Activated CD8-positive, alpha-beta memory T cell treated with anti-CD3 and anti-CD28 coated beads for 24 hours (primary cell): ENCODE measurements around the gene CPEB3.
"Not testable (repeated sequence)": the region's sequence is repeated elsewhere in the genome, so short reads cannot be mapped to it uniquely, and the experiment has no call there.

Experiments
- DNase-seq: peaks from one replicate; pipeline ENCODE4 v3.0.0-alpha.2; 2020

CPEB3 gene

GRCh38 chr10:92131275-92131820, 159.5 kb downstream of the CPEB3 start:
- DNase-seq = no peak

DNA sequence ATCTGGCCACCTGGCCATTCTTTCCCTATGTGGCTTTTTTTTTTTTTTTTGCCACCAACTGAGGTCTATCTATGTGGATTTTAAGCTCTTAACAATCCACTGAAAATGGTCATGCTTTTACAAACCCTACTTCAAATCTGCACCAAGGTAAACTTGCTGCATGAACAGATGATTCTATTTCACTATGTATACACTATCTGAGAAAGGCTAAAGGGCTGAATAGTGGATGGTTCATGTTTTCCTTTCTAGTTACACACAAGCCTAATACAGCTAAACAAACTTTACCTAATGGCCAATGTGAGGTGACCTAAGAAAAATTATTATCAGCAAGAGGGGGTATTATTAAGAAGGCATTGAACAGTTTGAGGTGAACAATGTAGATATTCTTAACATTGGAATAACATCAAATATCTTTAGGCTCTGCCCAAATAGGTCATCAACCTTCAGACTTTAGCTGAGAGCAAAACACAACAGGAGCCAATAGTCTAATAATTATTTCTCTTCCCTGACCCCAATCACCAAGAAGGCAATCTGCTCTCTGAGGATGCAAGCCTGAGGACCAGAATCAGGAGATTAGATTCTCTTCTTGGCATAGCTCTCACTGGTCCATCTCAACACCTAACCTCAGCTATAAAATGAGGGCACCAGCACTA, 160.1 kb downstream of the CPEB3 start:
- no peak for DNase-seq

DNA sequence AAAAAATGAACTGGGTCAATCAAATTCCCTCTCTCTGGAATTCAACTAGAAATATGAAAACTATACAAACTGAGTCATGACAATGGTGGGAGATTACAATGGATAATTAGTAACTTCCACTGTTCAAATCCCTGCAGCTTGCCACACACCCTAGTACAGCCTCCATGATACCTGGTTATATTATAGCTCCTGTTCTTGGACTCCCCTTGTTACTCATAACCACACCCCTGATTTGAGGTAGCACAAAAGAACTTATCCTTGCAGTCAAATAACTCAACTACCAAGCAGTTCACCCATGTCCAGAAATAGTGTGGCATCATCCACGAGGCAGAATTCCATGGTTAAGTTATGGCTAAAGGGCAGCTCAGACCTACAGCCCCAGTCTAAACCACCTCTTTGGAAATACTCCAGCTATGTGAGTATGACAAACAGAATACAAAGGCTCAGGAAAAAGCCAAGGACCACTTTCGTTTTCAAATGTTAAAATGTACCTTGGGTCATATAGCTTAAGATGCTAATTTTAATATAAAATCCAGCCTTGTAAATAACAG, 164.7 kb downstream of the CPEB3 start:
- no peak for DNase-seq

GRCh38 chr10:92125144-92125543, 165.7 kb downstream of the CPEB3 start:
- no peak for DNase-seq

- DNase-seq = no peak
Observed at GRCh38 chr10:92124616-92125143, 166.2 kb downstream of the CPEB3 start.

GRCh38 chr10:92124020-92124419, 166.9 kb downstream of the CPEB3 start:
- DNase-seq = no peak

DNA sequence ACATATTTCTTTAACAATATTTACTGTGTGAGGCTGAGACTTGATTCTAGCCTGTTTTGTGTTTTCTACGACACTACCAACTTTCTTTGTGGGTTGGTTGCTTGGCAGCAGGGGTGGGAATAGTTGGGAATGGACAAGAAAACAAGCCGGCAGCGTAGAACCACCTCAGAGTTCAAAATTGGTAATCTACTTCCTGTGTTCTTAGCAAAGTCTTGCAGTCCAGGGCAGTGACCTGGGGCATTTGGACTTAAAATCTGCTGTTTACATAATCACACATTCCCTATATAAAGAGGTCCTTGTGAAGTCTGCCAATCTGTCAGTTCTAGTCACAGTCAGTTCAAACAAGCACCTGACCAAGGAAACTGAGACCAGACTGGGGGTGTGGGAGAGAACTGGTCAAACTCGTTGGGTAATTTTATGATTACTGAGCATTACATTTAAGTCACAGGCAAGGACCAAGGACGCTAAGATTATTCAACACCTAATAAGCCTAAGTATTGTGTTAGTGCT, 167.9 kb downstream of the CPEB3 start:
- no peak for DNase-seq

- DNase-seq = no peak
Observed at GRCh38 chr10:92121686-92122492, 169.0 kb downstream of the CPEB3 start.

DNA sequence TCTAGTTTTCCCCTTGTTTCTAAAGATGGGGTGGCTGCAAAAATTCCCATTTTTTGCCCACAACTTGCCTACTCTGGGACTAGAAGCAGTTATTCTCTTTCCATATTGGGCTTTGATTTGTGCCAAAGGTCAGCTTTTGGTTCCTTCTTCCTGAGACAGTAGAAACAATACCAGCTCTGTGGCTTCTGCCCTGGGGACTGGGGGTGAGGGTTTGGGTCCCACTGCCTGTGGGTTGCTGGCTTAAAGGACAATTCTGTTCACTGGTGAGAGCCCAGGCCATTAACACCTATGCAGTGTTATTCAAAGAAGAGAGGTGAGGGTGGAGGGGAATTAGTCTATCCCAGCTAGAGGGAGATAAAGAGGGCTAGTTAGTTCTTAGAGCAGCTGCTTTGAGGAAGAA, 171.5 kb downstream of the CPEB3 start:
- DNase-seq = no peak

DNA sequence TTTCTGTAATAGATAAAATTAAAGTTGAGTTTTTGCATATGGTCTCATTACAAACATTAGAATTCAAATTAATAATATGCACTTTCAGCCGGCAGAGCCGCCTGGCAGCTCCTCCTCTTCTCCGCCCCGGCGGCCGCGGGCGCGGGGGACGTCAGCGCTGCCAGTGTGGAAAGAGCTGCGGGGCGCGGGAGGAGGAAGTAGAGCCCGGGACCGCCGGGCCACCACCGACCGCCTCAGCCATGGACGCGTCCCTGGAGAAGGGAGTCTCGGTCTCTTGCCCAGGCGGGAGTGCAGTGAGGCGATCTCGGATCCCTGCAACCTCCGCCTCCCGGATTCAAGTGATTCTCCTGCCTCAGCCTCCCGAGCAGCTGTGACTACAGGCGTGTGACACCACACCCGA, 176.0 kb downstream of the CPEB3 start:
- not testable (repeated sequence) for DNase-seq

GRCh38 chr10:92113911-92114600, 176.8 kb downstream of the CPEB3 start:
- no peak for DNase-seq

- DNase-seq = no peak
Observed at GRCh38 chr10:92112462-92112861, 178.4 kb downstream of the CPEB3 start.

- no peak for DNase-seq
Observed at GRCh38 chr10:92111336-92111939, 179.4 kb downstream of the CPEB3 start.

DNA sequence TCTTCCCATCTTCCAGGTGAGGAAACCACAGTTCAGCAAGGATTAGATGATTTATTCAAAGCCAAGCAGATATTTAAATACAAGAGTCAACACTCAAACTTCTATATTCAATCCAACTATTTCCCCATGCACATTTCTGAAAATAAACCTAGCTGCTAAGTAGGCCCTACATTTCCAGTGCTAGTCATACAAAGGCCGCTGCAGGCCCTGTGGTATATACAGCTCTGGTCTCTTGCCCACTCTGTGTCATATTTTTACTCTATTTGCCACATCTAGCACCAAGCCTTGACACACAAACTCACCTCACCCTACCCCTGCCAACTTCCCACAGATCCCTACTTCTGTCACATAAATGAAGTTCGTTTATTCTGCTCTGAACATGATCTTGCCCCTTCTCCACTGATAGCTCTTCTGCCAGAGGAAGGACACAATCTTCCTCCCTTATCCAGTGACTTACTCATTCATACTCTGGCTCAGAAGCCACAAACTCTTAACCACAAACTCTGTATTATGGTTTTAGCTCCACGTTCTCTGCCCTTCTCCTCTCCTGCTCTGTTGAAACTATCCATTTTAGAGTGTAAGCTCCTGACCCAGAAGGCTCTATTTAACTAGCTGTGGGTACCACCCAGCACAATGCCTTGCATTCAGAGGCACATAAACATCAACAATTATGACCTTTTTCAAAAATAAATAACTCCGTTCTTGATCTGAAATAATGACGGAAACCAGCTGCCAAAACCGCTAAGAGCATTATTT, 180.7 kb downstream of the CPEB3 start:
- no peak for DNase-seq

GRCh38 chr10:92108747-92109146, 182.1 kb downstream of the CPEB3 start:
- DNase-seq = no peak

DNA sequence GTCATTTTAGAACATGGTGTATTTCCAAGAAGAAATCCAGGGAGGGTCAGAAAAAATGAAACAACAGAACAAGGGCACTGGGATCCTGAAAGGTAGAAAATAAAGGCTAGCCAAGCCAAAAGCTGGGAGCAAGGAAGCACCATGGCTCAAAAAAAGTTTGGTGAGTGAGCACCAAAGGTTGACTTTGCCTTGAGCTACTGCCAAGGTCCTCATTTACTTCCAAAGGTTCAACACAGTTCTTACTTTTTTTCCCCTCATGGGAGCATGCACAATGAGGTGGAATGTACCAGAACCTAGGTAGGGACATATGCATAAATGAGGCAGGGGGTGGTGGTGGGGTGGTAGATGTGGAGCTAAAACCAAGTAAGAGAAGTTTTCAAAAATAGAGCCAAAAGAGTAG, 182.8 kb downstream of the CPEB3 start:
- no peak for DNase-seq

- DNase-seq = no peak
Observed at GRCh38 chr10:92103376-92104090, 187.3 kb downstream of the CPEB3 start.

DNA sequence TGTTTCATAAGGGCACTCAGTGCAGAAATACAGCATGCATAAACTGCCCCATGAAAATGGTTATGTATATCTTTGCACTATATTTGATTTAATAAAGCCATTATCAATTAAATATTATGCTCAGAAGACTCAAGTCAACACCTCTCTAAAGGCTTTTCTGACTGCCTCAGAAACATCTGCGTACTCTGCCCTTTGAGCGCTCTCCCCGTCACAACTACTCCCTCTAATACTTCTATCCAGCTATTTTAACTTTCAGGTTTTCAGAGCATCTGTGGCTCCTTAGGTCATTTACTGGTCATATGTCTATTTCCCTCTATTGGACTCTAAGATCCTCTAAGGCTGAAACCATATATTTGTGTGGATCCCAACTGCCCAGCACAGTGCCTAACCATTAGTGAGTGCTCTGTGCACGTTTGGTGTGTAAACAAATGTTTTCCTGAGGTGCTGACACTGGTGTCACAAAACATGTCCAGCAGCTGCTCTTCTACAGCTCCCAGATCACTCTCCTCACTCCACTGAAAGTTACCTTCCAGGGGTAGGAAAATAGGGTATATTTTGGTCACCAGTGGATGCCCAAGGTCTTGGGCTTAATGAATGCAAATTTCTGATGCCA, 188.2 kb downstream of the CPEB3 start:
- no peak for DNase-seq

GRCh38 chr10:92094960-92095359, 195.9 kb downstream of the CPEB3 start:
- DNase-seq = no peak

- DNase-seq = no peak
Observed at GRCh38 chr10:92091965-92092364, 198.9 kb downstream of the CPEB3 start.
